ENCODE results near the gene TSPO2. TPM values are rescaled to one million over a fixed set of nuclear protein-coding genes. Genes with fewer than 3 reads are reported as not detected.

The TSPO2 gene
- polyA plus RNA-seq, 3 donors = not detected

DNA sequence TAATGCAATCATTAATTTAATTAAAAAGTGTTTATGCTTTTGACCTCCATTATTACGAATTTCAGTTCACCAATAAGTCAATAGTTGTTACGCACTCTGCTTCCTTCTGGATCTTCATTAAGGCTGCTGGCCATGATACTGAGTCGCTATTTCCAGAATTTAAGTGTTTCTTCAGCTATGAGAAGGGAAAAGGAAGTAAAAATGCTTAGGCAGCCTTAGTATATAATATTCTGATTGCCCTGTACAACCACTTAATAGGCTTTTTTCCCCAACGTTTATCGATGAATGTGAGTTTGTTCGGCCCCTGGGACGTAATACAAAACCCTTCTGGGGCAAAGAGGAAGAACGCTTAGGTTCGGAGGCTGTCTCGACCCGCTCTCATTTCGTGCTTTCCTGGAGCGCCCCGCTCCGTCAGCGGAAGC, 29.2 kb downstream of the TSPO2 start:
- H3K79me2 ChIP-seq (ENCODE audit: insufficient read depth, low read length) = peaks cover 42% of the 10 kb centered on the region
- peak overlapping the region; percentile 77 for H3K4me2 ChIP-seq (replicated peaks; ENCODE audit: extremely low read depth, low read length, poor library complexity, severe bottlenecking)
- no peaks in the 10 kb centered on the region for H3K9me3 ChIP-seq (replicated peaks in 1 of 2; ENCODE audit: control insufficient read depth in 1 of 2, insufficient read depth in 1 of 2, low read length in 2 of 2)
- DNase-seq = peak in 1 of 3 donors; percentile 87
- H3K27me3 Mint-ChIP-seq (ENCODE audit: low read depth in 3 of 3) = no peaks in the 10 kb centered on the region
- peak overlapping the region; percentile 82 for H2AFZ ChIP-seq (ENCODE audit: insufficient read depth, low read depth, low read length, poor library complexity, severe bottlenecking)
- peaks cover 10% of the 10 kb centered on the region for H4K20me1 ChIP-seq (ENCODE audit: insufficient read depth, low read length)
- TF ChIP-seq, protein P1, sequence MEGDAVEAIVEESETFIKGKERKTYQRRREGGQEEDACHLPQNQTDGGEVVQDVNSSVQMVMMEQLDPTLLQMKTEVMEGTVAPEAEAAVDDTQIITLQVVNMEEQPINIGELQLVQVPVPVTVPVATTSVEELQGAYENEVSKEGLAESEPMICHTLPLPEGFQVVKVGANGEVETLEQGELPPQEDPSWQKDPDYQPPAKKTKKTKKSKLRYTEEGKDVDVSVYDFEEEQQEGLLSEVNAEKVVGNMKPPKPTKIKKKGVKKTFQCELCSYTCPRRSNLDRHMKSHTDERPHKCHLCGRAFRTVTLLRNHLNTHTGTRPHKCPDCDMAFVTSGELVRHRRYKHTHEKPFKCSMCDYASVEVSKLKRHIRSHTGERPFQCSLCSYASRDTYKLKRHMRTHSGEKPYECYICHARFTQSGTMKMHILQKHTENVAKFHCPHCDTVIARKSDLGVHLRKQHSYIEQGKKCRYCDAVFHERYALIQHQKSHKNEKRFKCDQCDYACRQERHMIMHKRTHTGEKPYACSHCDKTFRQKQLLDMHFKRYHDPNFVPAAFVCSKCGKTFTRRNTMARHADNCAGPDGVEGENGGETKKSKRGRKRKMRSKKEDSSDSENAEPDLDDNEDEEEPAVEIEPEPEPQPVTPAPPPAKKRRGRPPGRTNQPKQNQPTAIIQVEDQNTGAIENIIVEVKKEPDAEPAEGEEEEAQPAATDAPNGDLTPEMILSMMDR (IDR thresholded peaks at IDR 0.05) = no peak
- peaks cover 38% of the 10 kb centered on the region in 2 donors for H3K36me3 Mint-ChIP-seq
- peak overlapping the region; percentile 64 to 88 (median 88) for H3K4me3 ChIP-seq (replicated peaks in 1 of 3; ENCODE audit: low read depth in 2 of 3, low read length in 3 of 3)
- intact Hi-C loops (cut with micrococcal nuclease) = loop anchor here (5.0 to 10.0 kb wide), 3 partner anchors 111 to 663 kb away; partner anchors contain the start of gene TFEB (in 1 of the 2)
- peak overlapping the region; percentile 97 to 99 (median 98) for H3K27ac Mint-ChIP-seq
- peak overlapping the region; percentile 88 to 93 for H3K4me3 Mint-ChIP-seq
- H3K9ac ChIP-seq (ENCODE audit: insufficient read depth, low read length, poor library complexity, severe bottlenecking) = peak overlapping the region; percentile 96
- no peaks in the 10 kb centered on the region for H3K27me3 ChIP-seq (ENCODE audit: control insufficient read depth in 2 of 2, insufficient read depth in 2 of 2, low read length in 2 of 2)
- H3K4me1 Mint-ChIP-seq = peaks cover 31% of the 10 kb centered on the region
- H3K4me1 ChIP-seq (ENCODE audit: control insufficient read depth in 1 of 2, insufficient read depth in 2 of 2, low read length in 2 of 2) = peaks cover 18 to 27% of the 10 kb centered on the region in 2 donors
- WGBS (ENCODE audit: insufficient coverage) = 0% methylated on average over 13 of the region's 16 CpGs
- peak overlapping the region; percentile 96 to 98 for H3K27ac ChIP-seq (ENCODE audit: low read depth in 1 of 2, low read length in 2 of 2)
- no peaks in the 10 kb centered on the region for H3K9me3 Mint-ChIP-seq
- peaks cover 8 to 31% of the 10 kb centered on the region in 2 donors for H3K36me3 ChIP-seq (replicated peaks in 1 of 2; ENCODE audit: control insufficient read depth in 1 of 2, insufficient read depth in 2 of 2, low read length in 2 of 2)

DNA sequence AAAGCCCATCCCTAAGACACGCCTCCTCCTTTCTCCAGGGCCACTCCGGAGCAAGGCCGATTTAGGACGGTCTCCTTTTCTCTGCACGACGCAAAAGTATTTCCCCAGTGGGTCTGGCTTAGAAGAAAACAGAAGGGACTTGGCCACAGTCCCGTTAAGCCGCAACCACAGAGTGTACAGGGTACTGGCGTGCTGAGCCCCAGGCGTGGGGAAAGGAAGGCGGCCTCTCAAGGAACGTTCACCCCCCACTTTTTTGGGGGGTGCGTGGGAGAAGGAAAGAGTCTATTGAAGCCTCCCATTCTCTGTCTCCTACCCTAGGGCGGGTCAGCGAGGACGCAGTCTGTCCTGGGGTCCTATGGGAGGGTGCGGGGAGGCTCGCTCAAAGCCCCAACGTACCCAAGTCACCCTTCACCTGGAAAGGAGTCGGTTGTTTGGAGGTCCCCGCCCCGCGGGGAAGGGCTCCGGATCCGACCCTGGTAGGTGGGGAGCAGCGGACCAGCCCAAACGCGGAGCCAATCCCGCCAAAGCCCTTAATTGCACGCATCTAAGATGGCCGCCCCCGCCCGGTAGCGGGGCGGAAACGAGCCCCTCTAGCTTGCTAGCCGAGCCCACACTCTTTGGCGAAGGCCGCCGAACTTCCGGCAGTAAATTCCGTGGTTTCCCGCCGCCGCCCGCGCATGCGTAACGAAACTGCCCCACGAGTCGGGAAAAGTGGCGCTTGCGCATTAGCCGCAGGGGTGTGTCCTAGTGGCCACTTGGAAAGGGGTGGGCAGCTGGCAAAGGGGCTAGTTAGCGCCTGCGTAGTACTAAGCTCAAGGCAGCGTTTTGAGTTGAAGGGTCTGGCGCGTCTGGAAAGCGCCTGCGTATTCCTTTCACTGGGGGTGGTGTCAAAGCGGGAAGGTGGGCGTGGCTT, 29.9 kb downstream of the TSPO2 start, which contains the start of gene OARD1:
Gene OARD1 (minus strand): TSS at position 434 of the 913 bp plus-strand sequence. CDS start 722 bp downstream, outside the sequence.
- H3K36me3 ChIP-seq (replicated peaks in 1 of 2; ENCODE audit: control insufficient read depth in 1 of 2, insufficient read depth in 2 of 2, low read length in 2 of 2) = peaks cover 8 to 29% of the 10 kb centered on the region in 2 donors
- DNase-seq = peak; percentile 99 to 100 (median 99)
- TF ChIP-seq, protein P1 (IDR thresholded peaks at IDR 0.05) = no peak
- WGBS (ENCODE audit: insufficient coverage) = under 1% methylated on average over 53 of the region's 63 CpGs
- Mint-ChIP-seq H3K4me3 (peak within 1 kb of the TSS; percentile 92 to 93), H3K4me1 (peaks cover 29% of the 10 kb centered on the region), H3K27me3 (ENCODE audit: low read depth in 3 of 3) (no peaks in the 10 kb centered on the region), H3K27ac (peak within 1 kb of the TSS; percentile 97 to 99 (median 98)), H3K9me3 (no peaks in the 10 kb centered on the region), H3K36me3 (peaks cover 31% of the 10 kb centered on the region in 2 donors)
- peaks cover 11% of the 10 kb centered on the region for H4K20me1 ChIP-seq (ENCODE audit: insufficient read depth, low read length)
- intact Hi-C loops (cut with micrococcal nuclease) = loop anchor here (5.0 to 10.0 kb wide), 3 partner anchors 110 to 663 kb away; partner anchors contain the start of gene TFEB (in 1 of the 2)
- H3K4me2 ChIP-seq (replicated peaks; ENCODE audit: extremely low read depth, low read length, poor library complexity, severe bottlenecking) = peak within 1 kb of the TSS; percentile 83
- peak within 1 kb of the TSS; percentile 80 to 88 (median 88) for H3K4me3 ChIP-seq (replicated peaks in 1 of 3; ENCODE audit: low read depth in 2 of 3, low read length in 3 of 3)
- peak within 1 kb of the TSS; percentile 96 to 98 for H3K27ac ChIP-seq (ENCODE audit: low read depth in 1 of 2, low read length in 2 of 2)
- peak within 1 kb of the TSS; percentile 82 for H2AFZ ChIP-seq (ENCODE audit: insufficient read depth, low read depth, low read length, poor library complexity, severe bottlenecking)
- H3K9ac ChIP-seq (ENCODE audit: insufficient read depth, low read length, poor library complexity, severe bottlenecking) = peak within 1 kb of the TSS; percentile 99
- H3K27me3 ChIP-seq (ENCODE audit: control insufficient read depth in 2 of 2, insufficient read depth in 2 of 2, low read length in 2 of 2) = no peaks in the 10 kb centered on the region
- H3K4me1 ChIP-seq (ENCODE audit: control insufficient read depth in 1 of 2, insufficient read depth in 2 of 2, low read length in 2 of 2) = peaks cover 18 to 27% of the 10 kb centered on the region in 2 donors
- peaks cover 48% of the 10 kb centered on the region for H3K79me2 ChIP-seq (ENCODE audit: insufficient read depth, low read length)
- no peaks in the 10 kb centered on the region for H3K9me3 ChIP-seq (replicated peaks in 1 of 2; ENCODE audit: control insufficient read depth in 1 of 2, insufficient read depth in 1 of 2, low read length in 2 of 2)
